K562 (cell line): ENCODE results near the gene ENKUR. TPM values are rescaled to one million over a fixed set of nuclear protein-coding genes. Genes with fewer than 3 reads are reported as not detected.

Source experiments
- ATF2 ChIP-seq: sonication (generic); formaldehyde crosslinking; IDR thresholded peaks from 2 replicates; pipeline ENCODE4 v1.8.1; 2022; ENCODE audit warnings: missing genetic modification reagents
- BRD4 ChIP-seq: fragments of 200-600 bp; sonication (generic); IDR thresholded peaks from 2 replicates; pipeline ENCODE4 v1.6.1; 2017; ENCODE audit warnings: inconsistent platforms
- C11orf30 ChIP-seq: fragments of 450-650 bp; IDR thresholded peaks from 2 replicates; pipeline ENCODE4 v1.6.1; 2016; ENCODE audit warnings: low read depth, mild to moderate bottlenecking
- CSDE1 ChIP-seq, 2 experiments: fragments of 450-650 bp; IDR thresholded peaks; 2 replicates each; pipeline ENCODE4 v1.6.1; 2016; ENCODE audit warnings: mild to moderate bottlenecking in 1 of 2
- MBD1 ChIP-seq: fragments of 250-450 bp; sonication (Bioruptor Pico); IDR thresholded peaks from 2 replicates; pipeline ENCODE4 v1.8.0; 2022; ENCODE audit warnings: inconsistent platforms
- MTF1 ChIP-seq: fragments of 250-450 bp; sonication (Bioruptor Pico); IDR thresholded peaks from 2 replicates; pipeline ENCODE4 v1.9.0; 2021; ENCODE audit warnings: moderate library complexity, mild to moderate bottlenecking, inconsistent platforms, borderline replicate concordance
- POLR3A ChIP-seq: IDR thresholded peaks from 2 replicates; pipeline ENCODE4 v1.6.1; 2011; ENCODE audit warnings: borderline replicate concordance, mild to moderate bottlenecking, moderate library complexity; ENCODE audit not compliant: insufficient read length, insufficient read depth; ENCODE audit errors: extremely low read depth
- RBM17 ChIP-seq: fragments of 200-400 bp; formaldehyde crosslinking; IDR thresholded peaks from 2 replicates; pipeline ENCODE4 v1.6.1; 2017; ENCODE audit warnings: low read depth, mild to moderate bottlenecking, low read length, borderline replicate concordance
- SMAD1 ChIP-seq: fragments of 150-350 bp; IDR thresholded peaks from 2 replicates; pipeline ENCODE4 v1.6.1; 2014; ENCODE audit warnings: low read length, low read depth; ENCODE audit not compliant: partially characterized antibody
- TBL1XR1 ChIP-seq, 2 experiments: IDR thresholded peaks; 2 replicates each; pipeline ENCODE4 v1.6.1; 2012; ENCODE audit warnings: improper control_type of control experiment in 2 of 2, low read length in 2 of 2, mild to moderate bottlenecking in 1 of 2
- TOE1 ChIP-seq, 2 experiments: fragments of 450-650 bp in 1 of 2; sonication (generic) in 1 of 2; formaldehyde crosslinking in 1 of 2; IDR thresholded peaks; 2 replicates each; pipeline versions ENCODE4 v1.7.1 to v1.8.0; 2016 to 2022; ENCODE audit warnings: borderline replicate concordance in 2 of 2, mild to moderate bottlenecking in 2 of 2, antibody characterized with exemption in 1 of 2, inconsistent platforms in 1 of 2, low read depth in 1 of 2, missing genetic modification reagents in 1 of 2, moderate library complexity in 1 of 2
- polyA plus RNA-seq, 8 experiments: library from polyadenylated mRNA; depleted of rRNA in 4 of 8; stranded (reverse) in 5 of 8; unstranded in 3 of 8; fragments of >200 nt; fragmentation: Nextera tagmentation in 2 of 8; fragmentation: Illumina TruSeq in 1 of 8; extraction: Ambion mirVana in 2 of 8; extraction: Trizol in 1 of 8; gene quantifications; 2 replicates each; pipeline versions ENCODE4 v1.2.1 to v1.2.3, GENCODE V29; 2011 to 2014; ENCODE audit warnings: inconsistent platforms in 1 of 8, missing spikeins in 1 of 8
- total RNA-seq, 7 experiments: library from RNA; depleted of rRNA in 6 of 7; stranded (reverse); fragments of >200 nt in 6 of 7; fragmentation: Illumina TruSeq in 2 of 7; extraction: Trizol in 2 of 7; gene quantifications; 2 replicates each; pipeline versions ENCODE4 v1.2.1 to v1.2.3, GENCODE V29; 2011 to 2021; ENCODE audit warnings: low replicate concordance in 1 of 7
- TF ChIP-seq, protein P1 (sequence below): fragments of 250-450 bp; sonication (Bioruptor Pico); IDR thresholded peaks from 2 replicates; pipeline ENCODE4 v1.8.0; 2021; ENCODE audit warnings: mild to moderate bottlenecking, moderate library complexity
- TF ChIP-seq, protein P2 (sequence below): fragments of 450-650 bp; IDR thresholded peaks from 2 replicates; pipeline ENCODE4 v1.6.1; 2016; ENCODE audit warnings: mild to moderate bottlenecking

The ENKUR gene
- total and polyA plus RNA-seq, 9 of the 15 experiments (the other 6 are each of a cell fraction or from before 2014, with no cell fraction given) = 0.06 to 0.46 (median 0.20) TPM

- TF ChIP-seq, protein P1, sequence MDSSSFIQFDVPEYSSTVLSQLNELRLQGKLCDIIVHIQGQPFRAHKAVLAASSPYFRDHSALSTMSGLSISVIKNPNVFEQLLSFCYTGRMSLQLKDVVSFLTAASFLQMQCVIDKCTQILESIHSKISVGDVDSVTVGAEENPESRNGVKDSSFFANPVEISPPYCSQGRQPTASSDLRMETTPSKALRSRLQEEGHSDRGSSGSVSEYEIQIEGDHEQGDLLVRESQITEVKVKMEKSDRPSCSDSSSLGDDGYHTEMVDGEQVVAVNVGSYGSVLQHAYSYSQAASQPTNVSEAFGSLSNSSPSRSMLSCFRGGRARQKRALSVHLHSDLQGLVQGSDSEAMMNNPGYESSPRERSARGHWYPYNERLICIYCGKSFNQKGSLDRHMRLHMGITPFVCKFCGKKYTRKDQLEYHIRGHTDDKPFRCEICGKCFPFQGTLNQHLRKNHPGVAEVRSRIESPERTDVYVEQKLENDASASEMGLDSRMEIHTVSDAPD (CRISPR knock-in tag) = no peak
- TF ChIP-seq TOE1 (IDR thresholded peaks at IDR 0.05; ENCODE audit: borderline replicate concordance) (no peak), TOE1 (CRISPR knock-in tag; IDR thresholded peaks at IDR 0.05; ENCODE audit: borderline replicate concordance, low read depth) (no peak), TBL1XR1 (IDR thresholded peaks at IDR 0.05; ENCODE audit: low read length in 2 of 2) (peak in 1 of 2 experiments; percentile 29; a peak in 1 of 4 replicates), MBD1 (CRISPR knock-in tag) (no peak), MTF1 (no peak), SMAD1 (no peak), POLR3A (no peak), CSDE1 (IDR thresholded peaks at IDR 0.05) (no peak), ATF2 (CRISPR knock-in tag) (no peak), C11orf30 (no peak), BRD4 (no peak), RBM17 (no peak)
- TF ChIP-seq, protein P2, sequence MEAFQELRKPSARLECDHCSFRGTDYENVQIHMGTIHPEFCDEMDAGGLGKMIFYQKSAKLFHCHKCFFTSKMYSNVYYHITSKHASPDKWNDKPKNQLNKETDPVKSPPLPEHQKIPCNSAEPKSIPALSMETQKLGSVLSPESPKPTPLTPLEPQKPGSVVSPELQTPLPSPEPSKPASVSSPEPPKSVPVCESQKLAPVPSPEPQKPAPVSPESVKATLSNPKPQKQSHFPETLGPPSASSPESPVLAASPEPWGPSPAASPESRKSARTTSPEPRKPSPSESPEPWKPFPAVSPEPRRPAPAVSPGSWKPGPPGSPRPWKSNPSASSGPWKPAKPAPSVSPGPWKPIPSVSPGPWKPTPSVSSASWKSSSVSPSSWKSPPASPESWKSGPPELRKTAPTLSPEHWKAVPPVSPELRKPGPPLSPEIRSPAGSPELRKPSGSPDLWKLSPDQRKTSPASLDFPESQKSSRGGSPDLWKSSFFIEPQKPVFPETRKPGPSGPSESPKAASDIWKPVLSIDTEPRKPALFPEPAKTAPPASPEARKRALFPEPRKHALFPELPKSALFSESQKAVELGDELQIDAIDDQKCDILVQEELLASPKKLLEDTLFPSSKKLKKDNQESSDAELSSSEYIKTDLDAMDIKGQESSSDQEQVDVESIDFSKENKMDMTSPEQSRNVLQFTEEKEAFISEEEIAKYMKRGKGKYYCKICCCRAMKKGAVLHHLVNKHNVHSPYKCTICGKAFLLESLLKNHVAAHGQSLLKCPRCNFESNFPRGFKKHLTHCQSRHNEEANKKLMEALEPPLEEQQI = 0 out of 2 replicates have a peak, but pooled peaks have one; percentile 33
These were observed 31.8 kb upstream of the ENKUR start (continued) for GRCh38 chr10:25047591-25048301.
